Measurements from ENCODE around the gene CDH2.

GRCh38 chr18:28208268-28208667 lies 31.3 kb upstream of the CDH2 start:
- no peak for TF ChIP-seq CTCF (IDR thresholded peaks at IDR 0.05)
- TF ChIP-seq POLR2A (IDR thresholded peaks at IDR 0.05): no peak
